ENCODE results near the gene CEACAM21. TPM values are rescaled to one million over a fixed set of nuclear protein-coding genes. Genes with fewer than 3 reads are reported as not detected.

Gene CEACAM21
- total RNA-seq, 1 donor from 2014 or later = 0.75 TPM

GRCh38 chr19:41548954-41549688 is 26.8 kb upstream of the CEACAM21 start:
- DNase-seq (ENCODE audit: low read depth, low spot score) = peak; percentile 2
- Mint-ChIP-seq H3K4me3 (peak overlapping the region; percentile 58), H3K4me1 (peaks cover 24% of the 10 kb centered on the region), H3K27me3 (ENCODE audit: low read depth) (peaks cover 4% of the 10 kb centered on the region), H3K36me3 (ENCODE audit: low read depth) (peaks cover 8% of the 10 kb centered on the region), H3K9me3 (peaks cover 13% of the 10 kb centered on the region), H3K27ac (ENCODE audit: unreplicated experiment) (peak overlapping the region; percentile 97)
- no peak for TF ChIP-seq CTCF (conservative IDR thresholded peaks at IDR 0.05)

GRCh38 chr19:41549884-41550283 is 26.1 kb upstream of the CEACAM21 start:
- Mint-ChIP-seq H3K4me1 (peaks cover 24% of the 10 kb centered on the region), H3K27me3 (ENCODE audit: low read depth) (peaks cover 5% of the 10 kb centered on the region), H3K27ac (ENCODE audit: unreplicated experiment) (no peak overlapping the region), H3K36me3 (ENCODE audit: low read depth) (peaks cover 10% of the 10 kb centered on the region), H3K4me3 (no peak overlapping the region), H3K9me3 (peaks cover 12% of the 10 kb centered on the region)
- DNase-seq (ENCODE audit: low read depth, low spot score) = no peak
- TF ChIP-seq CTCF (conservative IDR thresholded peaks at IDR 0.05) = no peak

GRCh38 chr19:41551212-41551610 is 24.8 kb upstream of the CEACAM21 start:
- Mint-ChIP-seq H3K27me3 (ENCODE audit: low read depth) (peaks cover 18% of the 10 kb centered on the region), H3K4me1 (peaks cover 24% of the 10 kb centered on the region), H3K27ac (ENCODE audit: unreplicated experiment) (no peak overlapping the region), H3K4me3 (no peak overlapping the region), H3K9me3 (peaks cover 12% of the 10 kb centered on the region), H3K36me3 (ENCODE audit: low read depth) (peaks cover 17% of the 10 kb centered on the region)
- DNase-seq (ENCODE audit: low read depth, low spot score) = no peak
- TF ChIP-seq CTCF (conservative IDR thresholded peaks at IDR 0.05) = no peak

DNA sequence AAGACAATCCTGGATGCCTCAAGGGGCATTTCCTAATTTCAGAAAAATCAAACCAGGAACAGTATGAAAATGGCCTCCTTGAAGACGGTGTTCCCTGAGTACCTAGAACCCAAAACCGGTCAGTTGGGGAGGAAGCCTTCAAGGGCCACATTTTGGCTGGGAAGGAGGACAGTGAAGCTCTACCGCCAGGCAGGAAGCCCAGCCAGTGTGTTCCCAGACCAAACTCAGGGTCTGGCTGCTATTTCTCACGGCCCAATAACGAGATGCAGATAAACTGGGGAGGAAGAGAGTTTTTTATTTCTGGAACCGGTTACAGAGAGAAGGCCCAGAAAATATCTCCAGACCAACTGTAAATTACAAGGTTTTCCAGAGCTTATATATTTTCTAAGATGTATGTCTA is 24.3 kb upstream of the CEACAM21 start:
- H3K27ac Mint-ChIP-seq (ENCODE audit: unreplicated experiment) = no peak overlapping the region
- H3K4me1 Mint-ChIP-seq = peaks cover 19% of the 10 kb centered on the region
- H3K4me3 Mint-ChIP-seq = no peak overlapping the region
- peaks cover 12% of the 10 kb centered on the region for H3K9me3 Mint-ChIP-seq
- H3K27me3 Mint-ChIP-seq (ENCODE audit: low read depth) = peaks cover 14% of the 10 kb centered on the region
- DNase-seq (ENCODE audit: low read depth, low spot score) = no peak
- TF ChIP-seq CTCF (conservative IDR thresholded peaks at IDR 0.05) = no peak
- peaks cover 17% of the 10 kb centered on the region for H3K36me3 Mint-ChIP-seq (ENCODE audit: low read depth)

- H3K27me3 Mint-ChIP-seq (ENCODE audit: low read depth) = peaks cover 20% of the 10 kb centered on the region
- no peak overlapping the region for H3K27ac Mint-ChIP-seq (ENCODE audit: unreplicated experiment)
- H3K4me1 Mint-ChIP-seq = peaks cover 16% of the 10 kb centered on the region
- DNase-seq (ENCODE audit: low read depth, low spot score) = no peak
- no peak overlapping the region for H3K4me3 Mint-ChIP-seq
- peaks cover 17% of the 10 kb centered on the region for H3K36me3 Mint-ChIP-seq (ENCODE audit: low read depth)
- peaks cover 12% of the 10 kb centered on the region for H3K9me3 Mint-ChIP-seq
- TF ChIP-seq CTCF (conservative IDR thresholded peaks at IDR 0.05) = no peak
Observed at GRCh38 chr19:41552558-41552957, 23.4 kb upstream of the CEACAM21 start.
